SK-N-SH (cell line): ENCODE data around the gene RABGAP1L. TPM values are rescaled to one million over a fixed set of nuclear protein-coding genes. Genes with fewer than 3 reads are reported as not detected.
A peak's percentile ranks its signal among the peaks of the same experiment; 100 is the strongest.

ENCODE experiments used
- CTCF ChIA-PET: fragments of 300-600, 350-600 bp; formaldehyde crosslinking; extraction: SDS; loops from one replicate; lab custom pipeline; 2021; lab: Yijun Ruan, JAX
- POLR2A ChIA-PET: fragments of 350-600 bp; sonication (Branson Sonifier 250); formaldehyde crosslinking; extraction: SDS; loops from one replicate; lab custom pipeline; 2020; ENCODE audit warnings: antibody characterized with exemption, inconsistent platforms; lab: Yijun Ruan, JAX
- DNase-seq: peaks from one replicate; pipeline ENCODE4 v3.0.0; 2012
- H2AFZ ChIP-seq: fragments of 200-600 bp; sonication (generic); 2 replicates; pipeline ENCODE4 v1.8.1; 2016; ENCODE audit warnings: antibody characterized with exemption, mild to moderate bottlenecking, low read depth
- H3F3A ChIP-seq: fragments of 200-600 bp; sonication (generic); replicated peaks from 2 replicates; pipeline ENCODE3; 2016; ENCODE audit warnings: antibody characterized with exemption, mild to moderate bottlenecking; ENCODE audit not compliant: insufficient read depth
- H3K27ac ChIP-seq, 2 experiments: fragments of 200-500 bp in 1 of 2; fragments of 200-600 bp in 1 of 2; sonication (Bioruptor generic) in 1 of 2; sonication (generic), shearing (Covaris generic) in 1 of 2; 2 replicates each; pipeline versions ENCODE4 v1.5.1 to v1.6.1; 2014 to 2016; ENCODE audit warnings: low read depth in 2 of 2, inconsistent platforms in 1 of 2, low read length in 1 of 2, mild to moderate bottlenecking in 1 of 2, mixed read lengths in 1 of 2
- H3K27me3 ChIP-seq: fragments of 200-600 bp; sonication (generic), shearing (Covaris generic); 2 replicates; pipeline ENCODE4 v1.6.1; 2016; ENCODE audit warnings: mixed run types; ENCODE audit not compliant: insufficient read depth
- H3K36me3 ChIP-seq, 2 experiments: fragments of 200-500 bp in 1 of 2; fragments of 200-600 bp in 1 of 2; sonication (Bioruptor generic) in 1 of 2; sonication (generic) in 1 of 2; replicated peaks in 1 of 2; 2 replicates each; pipeline versions ENCODE3 to v1.5.1; 2014 to 2016; ENCODE audit warnings: low read length in 1 of 2, mild to moderate bottlenecking in 1 of 2; ENCODE audit not compliant: insufficient read depth in 2 of 2, control insufficient read depth in 1 of 2
- H3K4me1 ChIP-seq, 2 experiments: fragments of 200-500 bp in 1 of 2; fragments of 200-600 bp in 1 of 2; sonication (Bioruptor generic) in 1 of 2; sonication (generic), shearing (Covaris generic) in 1 of 2; 2 replicates each; pipeline versions ENCODE4 v1.5.1 to v1.6.1; 2014 to 2016; ENCODE audit warnings: low read depth in 1 of 2, low read length in 1 of 2, mixed run types in 1 of 2; ENCODE audit not compliant: insufficient read depth in 2 of 2, control insufficient read depth in 1 of 2
- H3K4me2 ChIP-seq: fragments of 200-600 bp; sonication (generic), shearing (Covaris generic); 2 replicates; pipeline ENCODE4 v1.6.1; 2017; ENCODE audit warnings: mixed run types
- H3K4me3 ChIP-seq, 2 experiments: fragments of 200-500 bp in 1 of 2; fragments of 200-600 bp in 1 of 2; sonication (Bioruptor generic) in 1 of 2; sonication (generic), shearing (Covaris generic) in 1 of 2; 2 replicates each; pipeline versions ENCODE4 v1.5.1 to v1.8.1; 2014 to 2016; ENCODE audit warnings: low read depth in 2 of 2, inconsistent platforms in 1 of 2, low read length in 1 of 2, mild to moderate bottlenecking in 1 of 2, mixed read lengths in 1 of 2, moderate library complexity in 1 of 2
- H3K79me2 ChIP-seq: fragments of 200-600 bp; sonication (generic); 2 replicates; pipeline ENCODE4 v1.8.1; 2017; ENCODE audit warnings: mild to moderate bottlenecking; ENCODE audit not compliant: insufficient read depth
- H3K9ac ChIP-seq: fragments of 200-600 bp; sonication (generic); 2 replicates; pipeline ENCODE4 v1.6.1; 2017; ENCODE audit warnings: mixed run types
- H3K9me2 ChIP-seq: fragments of 200-600 bp; sonication (generic); 2 replicates; pipeline ENCODE4 v1.6.1; 2017; ENCODE audit warnings: mixed run types
- H3K9me3 ChIP-seq: fragments of 200-600 bp; sonication (generic); 2 replicates; pipeline ENCODE4 v1.6.1; 2017; ENCODE audit warnings: mixed run types, mild to moderate bottlenecking, moderate library complexity
- H4K20me1 ChIP-seq: fragments of 200-600 bp; sonication (generic); 2 replicates; pipeline ENCODE4 v1.6.1; 2017; ENCODE audit warnings: mild to moderate bottlenecking, mixed run types; ENCODE audit not compliant: insufficient read depth
- CHD2 ChIP-seq: fragments of 150-350 bp; IDR thresholded peaks from 2 replicates; pipeline ENCODE4 v1.6.1; 2018; ENCODE audit warnings: low read length; ENCODE audit not compliant: partially characterized antibody
- CTCF ChIP-seq: fragments of 200-600 bp; sonication (generic); IDR thresholded peaks from 2 replicates; pipeline ENCODE4 v1.6.1; 2017; ENCODE audit warnings: antibody characterized with exemption, mild to moderate bottlenecking, moderate library complexity
- ELF1 ChIP-seq: IDR thresholded peaks from 2 replicates; pipeline ENCODE4 v1.4.0; 2012
- FOXJ3 ChIP-seq: sonication (generic); formaldehyde crosslinking; IDR thresholded peaks from 2 replicates; pipeline ENCODE4 v1.5.1; 2020; ENCODE audit warnings: mild to moderate bottlenecking, missing genetic modification reagents
- GABPA ChIP-seq: IDR thresholded peaks from 2 replicates; pipeline ENCODE4 v1.4.0; 2012; ENCODE audit warnings: low read depth, mild to moderate bottlenecking
- JUND ChIP-seq: IDR thresholded peaks from 2 replicates; pipeline ENCODE4 v1.4.0; 2012
- MXI1 ChIP-seq: IDR thresholded peaks from 2 replicates; pipeline ENCODE4 v1.6.1; 2012; ENCODE audit warnings: mild to moderate bottlenecking, low read depth, low read length, improper control_type of control experiment
- NFIC ChIP-seq: IDR thresholded peaks from 2 replicates; pipeline ENCODE4 v1.4.0; 2012; ENCODE audit warnings: borderline replicate concordance
- POLR2AphosphoS5 ChIP-seq: IDR thresholded peaks from 2 replicates; pipeline ENCODE4 v1.6.1; 2012; ENCODE audit warnings: low read depth, low read length
- RAD21 ChIP-seq: IDR thresholded peaks from 2 replicates; pipeline ENCODE4 v1.6.1; 2012; ENCODE audit warnings: mild to moderate bottlenecking, low read length
- RCOR1 ChIP-seq: fragments of 150-350 bp; IDR thresholded peaks from 2 replicates; pipeline ENCODE4 v1.6.1; 2017; ENCODE audit warnings: antibody characterized with exemption, low read length
- RFX5 ChIP-seq: IDR thresholded peaks from 2 replicates; pipeline ENCODE4 v1.6.1; 2012; ENCODE audit warnings: mild to moderate bottlenecking, improper control_type of control experiment, low read length
- SMC3 ChIP-seq: IDR thresholded peaks from 2 replicates; pipeline ENCODE4 v1.6.1; 2012; ENCODE audit warnings: low read depth, low read length, improper control_type of control experiment
- TCF12 ChIP-seq: IDR thresholded peaks from 2 replicates; pipeline ENCODE4 v1.4.0; 2012
- USF2 ChIP-seq: fragments of 150-350 bp; IDR thresholded peaks from 2 replicates; pipeline ENCODE4 v1.6.1; 2017; ENCODE audit warnings: antibody characterized with exemption, low read length, low read depth, borderline replicate concordance
- YY1 ChIP-seq: IDR thresholded peaks from 2 replicates; pipeline ENCODE4 v1.4.0; 2012; ENCODE audit warnings: low read depth, mild to moderate bottlenecking
- WGBS: methylation state at CpG from one replicate; pipeline ENCODE4 v1.1.6; 2017; ENCODE audit warnings: low lambda C conversion rate; 5-methylcytosine and 5-hydroxymethylcytosine counted together
- polyA plus RNA-seq, 3 experiments: library from polyadenylated mRNA; depleted of rRNA; stranded (reverse); fragments of >200 nt; gene quantifications; 2 replicates each; pipeline ENCODE4 v1.2.3, GENCODE V29; 2012
- TF ChIP-seq, protein P1 (sequence below): IDR thresholded peaks from 2 replicates; pipeline ENCODE4; 2012
- TF ChIP-seq, protein P2 (sequence below): IDR thresholded peaks from 2 replicates; pipeline ENCODE4 v1.6.1; 2012; ENCODE audit warnings: mild to moderate bottlenecking, low read depth, low read length, moderate library complexity
- TF ChIP-seq, protein P3 (sequence below): IDR thresholded peaks from 2 replicates; pipeline ENCODE4 v1.4.0; 2012; ENCODE audit warnings: low read depth, borderline replicate concordance

The RABGAP1L gene
- polyA plus RNA-seq, 1 of the 3 experiments (the other 2 are of a cell fraction): 7.2 TPM

DNA sequence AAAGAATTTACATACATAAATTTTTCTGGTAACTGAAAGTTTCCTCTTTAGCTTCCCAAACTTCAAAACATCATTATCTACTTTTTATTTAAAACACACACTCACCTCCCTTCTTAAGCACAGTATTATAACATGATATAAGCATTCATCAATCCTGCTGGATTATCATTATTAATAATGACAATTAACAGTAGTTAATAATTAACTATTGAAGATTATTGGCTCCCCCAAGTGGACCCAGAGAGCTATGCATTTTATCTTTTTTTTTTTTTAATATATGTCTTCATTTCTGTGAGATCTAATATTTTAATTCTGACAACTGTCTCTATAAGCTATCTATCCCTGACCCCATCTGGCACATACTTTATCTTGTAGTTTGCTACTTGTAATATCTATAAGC is 588.3 kb downstream of the RABGAP1L start:
- Histone ChIP-seq H3K27me3 (no peaks in the 10 kb centered on the region), H3F3A (peaks cover 3% of the 10 kb centered on the region), H3K9me3 (no peaks in the 10 kb centered on the region), H3K27ac (no peak overlapping the region), H3K9ac (no peak overlapping the region), H2AFZ (no peak overlapping the region), H3K4me2 (no peak overlapping the region), H3K4me3 (no peak overlapping the region), H3K4me1 (peaks cover 0 to 3% of the 10 kb centered on the region in 2 experiments; a peak in 2 of 4 replicates), H4K20me1 (no peaks in the 10 kb centered on the region), H3K9me2 (no peaks in the 10 kb centered on the region), H3K79me2 (no peaks in the 10 kb centered on the region), H3K36me3 (no peaks in the 10 kb centered on the region)
- DNase-seq: no peak
- ChIA-PET CTCF (interaction anchor here (0.9 to 10.9 kb wide), 5 partner anchors 10 to 485 kb away, joined by 3 to 117 read pairs (median 3); no protein-coding TSS in a partner anchor), POLR2A (no interaction called here)
- TF ChIP-seq POLR2AphosphoS5: no peak
- peak; percentile 53 for TF ChIP-seq CTCF

GRCh38 chr1:174748586-174748985 is 589.3 kb downstream of the RABGAP1L start:
- no peaks in the 10 kb centered on the region for H3K9me3 ChIP-seq
- TF ChIP-seq TCF12: no peak
- TF ChIP-seq, protein P1, sequence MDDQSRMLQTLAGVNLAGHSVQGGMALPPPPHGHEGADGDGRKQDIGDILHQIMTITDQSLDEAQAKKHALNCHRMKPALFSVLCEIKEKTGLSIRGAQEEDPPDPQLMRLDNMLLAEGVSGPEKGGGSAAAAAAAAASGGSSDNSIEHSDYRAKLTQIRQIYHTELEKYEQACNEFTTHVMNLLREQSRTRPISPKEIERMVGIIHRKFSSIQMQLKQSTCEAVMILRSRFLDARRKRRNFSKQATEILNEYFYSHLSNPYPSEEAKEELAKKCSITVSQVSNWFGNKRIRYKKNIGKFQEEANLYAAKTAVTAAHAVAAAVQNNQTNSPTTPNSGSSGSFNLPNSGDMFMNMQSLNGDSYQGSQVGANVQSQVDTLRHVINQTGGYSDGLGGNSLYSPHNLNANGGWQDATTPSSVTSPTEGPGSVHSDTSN: no peak
- no peak for TF ChIP-seq USF2
- TF ChIP-seq, protein P2, sequence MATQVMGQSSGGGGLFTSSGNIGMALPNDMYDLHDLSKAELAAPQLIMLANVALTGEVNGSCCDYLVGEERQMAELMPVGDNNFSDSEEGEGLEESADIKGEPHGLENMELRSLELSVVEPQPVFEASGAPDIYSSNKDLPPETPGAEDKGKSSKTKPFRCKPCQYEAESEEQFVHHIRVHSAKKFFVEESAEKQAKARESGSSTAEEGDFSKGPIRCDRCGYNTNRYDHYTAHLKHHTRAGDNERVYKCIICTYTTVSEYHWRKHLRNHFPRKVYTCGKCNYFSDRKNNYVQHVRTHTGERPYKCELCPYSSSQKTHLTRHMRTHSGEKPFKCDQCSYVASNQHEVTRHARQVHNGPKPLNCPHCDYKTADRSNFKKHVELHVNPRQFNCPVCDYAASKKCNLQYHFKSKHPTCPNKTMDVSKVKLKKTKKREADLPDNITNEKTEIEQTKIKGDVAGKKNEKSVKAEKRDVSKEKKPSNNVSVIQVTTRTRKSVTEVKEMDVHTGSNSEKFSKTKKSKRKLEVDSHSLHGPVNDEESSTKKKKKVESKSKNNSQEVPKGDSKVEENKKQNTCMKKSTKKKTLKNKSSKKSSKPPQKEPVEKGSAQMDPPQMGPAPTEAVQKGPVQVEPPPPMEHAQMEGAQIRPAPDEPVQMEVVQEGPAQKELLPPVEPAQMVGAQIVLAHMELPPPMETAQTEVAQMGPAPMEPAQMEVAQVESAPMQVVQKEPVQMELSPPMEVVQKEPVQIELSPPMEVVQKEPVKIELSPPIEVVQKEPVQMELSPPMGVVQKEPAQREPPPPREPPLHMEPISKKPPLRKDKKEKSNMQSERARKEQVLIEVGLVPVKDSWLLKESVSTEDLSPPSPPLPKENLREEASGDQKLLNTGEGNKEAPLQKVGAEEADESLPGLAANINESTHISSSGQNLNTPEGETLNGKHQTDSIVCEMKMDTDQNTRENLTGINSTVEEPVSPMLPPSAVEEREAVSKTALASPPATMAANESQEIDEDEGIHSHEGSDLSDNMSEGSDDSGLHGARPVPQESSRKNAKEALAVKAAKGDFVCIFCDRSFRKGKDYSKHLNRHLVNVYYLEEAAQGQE: no peak
- no peak for TF ChIP-seq FOXJ3 (CRISPR knock-in tag)
- no peak for TF ChIP-seq RCOR1
- TF ChIP-seq RAD21: no peak
- TF ChIP-seq MXI1: no peak
- TF ChIP-seq, protein P3, sequence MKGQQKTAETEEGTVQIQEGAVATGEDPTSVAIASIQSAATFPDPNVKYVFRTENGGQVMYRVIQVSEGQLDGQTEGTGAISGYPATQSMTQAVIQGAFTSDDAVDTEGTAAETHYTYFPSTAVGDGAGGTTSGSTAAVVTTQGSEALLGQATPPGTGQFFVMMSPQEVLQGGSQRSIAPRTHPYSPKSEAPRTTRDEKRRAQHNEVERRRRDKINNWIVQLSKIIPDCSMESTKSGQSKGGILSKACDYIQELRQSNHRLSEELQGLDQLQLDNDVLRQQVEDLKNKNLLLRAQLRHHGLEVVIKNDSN: no peak
- no peak for TF ChIP-seq YY1
- no peak for TF ChIP-seq GABPA
- no peak for TF ChIP-seq SMC3
- TF ChIP-seq CHD2: no peak
- TF ChIP-seq RFX5: no peak
- no peak for TF ChIP-seq JUND
- no peak for TF ChIP-seq ELF1
- TF ChIP-seq POLR2AphosphoS5: no peak
- no peak for TF ChIP-seq NFIC
- no peaks in the 10 kb centered on the region for H3K36me3 ChIP-seq

More at GRCh38 chr1:174748586-174748985, 589.3 kb downstream of the RABGAP1L start:
- Histone ChIP-seq H3K27ac (no peak overlapping the region), H3K9ac (no peak overlapping the region), H2AFZ (no peak overlapping the region), H3K27me3 (no peaks in the 10 kb centered on the region), H3K79me2 (no peaks in the 10 kb centered on the region), H3K4me3 (no peak overlapping the region), H3K9me2 (no peaks in the 10 kb centered on the region), H3K4me1 (no peaks in the 10 kb centered on the region; a peak in 1 of 4 replicates), H3K4me2 (no peak overlapping the region), H3F3A (peaks cover 2% of the 10 kb centered on the region), H4K20me1 (no peaks in the 10 kb centered on the region)
- 81% methylated on average over 7 of the region's 7 CpGs for WGBS
- POLR2A ChIA-PET: no interaction called here
- no peak for DNase-seq
- CTCF ChIA-PET: interaction anchor here (0.9 to 10.9 kb wide), 3 partner anchors 12 to 486 kb away, joined by 3 to 117 read pairs (median 9); no protein-coding TSS in a partner anchor
